CD4-positive, alpha-beta T cell treated with Interleukin-2 at 100 ng/mL for 4 hours (primary cell): ENCODE results near the gene MRPL28.
"Not testable (repeated sequence)": the region's sequence is repeated elsewhere in the genome, so short reads cannot be mapped to it uniquely, and the experiment has no call there.

Experiments
- DNase-seq: peaks from one replicate; pipeline ENCODE4 v3.0.0-alpha.2; 2020; ENCODE audit warnings: low spot score

Gene MRPL28

DNA sequence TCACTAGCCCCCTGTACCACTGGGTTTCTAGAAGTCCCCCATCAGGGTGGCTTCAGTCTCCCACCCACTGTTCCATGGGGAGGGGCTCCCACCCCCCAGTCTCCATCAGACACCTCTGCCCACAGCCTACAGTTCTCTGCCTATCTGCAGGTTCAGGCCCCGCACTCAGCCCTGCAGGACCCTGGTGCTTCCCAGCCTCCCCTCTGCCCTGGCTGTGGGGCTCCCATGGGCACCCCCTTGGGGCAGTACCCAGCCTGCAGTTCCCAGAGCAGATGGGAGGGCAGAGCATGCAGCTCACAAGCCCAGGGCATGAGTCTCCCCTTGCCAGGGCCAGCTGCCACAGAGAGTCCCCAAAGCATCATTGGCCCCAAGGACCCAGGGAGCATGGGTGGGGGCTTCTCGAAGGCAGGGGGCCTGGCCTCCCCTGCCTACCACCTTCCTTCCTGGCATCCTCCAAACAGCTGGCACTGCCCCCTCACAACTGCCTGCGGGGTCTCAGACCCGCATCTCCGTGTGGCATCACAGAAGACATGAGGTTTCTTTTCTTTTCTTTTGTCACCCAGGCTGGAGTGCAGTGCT is 2.8 kb upstream of the MRPL28 start:
- no peak for DNase-seq

DNA sequence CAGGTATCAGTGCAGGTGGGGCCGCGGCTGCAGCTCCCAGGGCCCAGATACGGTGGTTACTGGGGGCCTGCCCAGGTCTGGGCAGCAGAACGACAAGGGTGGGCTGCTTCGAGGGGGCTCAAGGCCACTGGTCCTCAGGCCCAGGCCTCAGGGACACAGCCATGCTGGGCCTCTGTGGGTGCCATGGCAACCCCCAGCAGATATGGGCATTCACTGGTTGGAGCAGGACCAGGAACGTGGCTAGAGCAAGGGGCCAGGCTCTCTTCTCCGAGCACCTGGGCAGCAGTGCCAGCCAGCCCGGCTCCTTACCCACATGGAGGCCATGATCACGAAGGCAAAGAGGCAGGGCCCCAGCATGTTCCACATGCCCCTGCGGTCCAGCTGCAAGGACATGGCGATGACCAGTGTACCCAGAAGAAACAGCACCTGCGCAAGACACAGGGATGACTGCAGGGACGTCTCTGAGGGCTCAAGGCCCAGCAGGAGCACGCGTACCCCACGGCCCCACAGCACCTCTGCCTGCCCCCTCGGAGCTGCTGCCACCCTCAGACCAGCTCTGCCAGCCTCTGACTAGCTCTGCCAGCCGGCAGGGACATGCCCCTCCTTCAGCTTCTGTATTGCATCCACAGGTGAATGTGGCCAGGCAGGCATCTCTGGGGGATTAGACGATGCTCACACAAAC is 2.1 kb upstream of the MRPL28 start:
- DNase-seq = no peak

- DNase-seq = no peak
Measured at GRCh38 chr16:371515-372301, 1.4 kb upstream of the MRPL28 start.

- no peak for DNase-seq
Measured at GRCh38 chr16:370979-371514, 709 bp upstream of the MRPL28 start.

DNA sequence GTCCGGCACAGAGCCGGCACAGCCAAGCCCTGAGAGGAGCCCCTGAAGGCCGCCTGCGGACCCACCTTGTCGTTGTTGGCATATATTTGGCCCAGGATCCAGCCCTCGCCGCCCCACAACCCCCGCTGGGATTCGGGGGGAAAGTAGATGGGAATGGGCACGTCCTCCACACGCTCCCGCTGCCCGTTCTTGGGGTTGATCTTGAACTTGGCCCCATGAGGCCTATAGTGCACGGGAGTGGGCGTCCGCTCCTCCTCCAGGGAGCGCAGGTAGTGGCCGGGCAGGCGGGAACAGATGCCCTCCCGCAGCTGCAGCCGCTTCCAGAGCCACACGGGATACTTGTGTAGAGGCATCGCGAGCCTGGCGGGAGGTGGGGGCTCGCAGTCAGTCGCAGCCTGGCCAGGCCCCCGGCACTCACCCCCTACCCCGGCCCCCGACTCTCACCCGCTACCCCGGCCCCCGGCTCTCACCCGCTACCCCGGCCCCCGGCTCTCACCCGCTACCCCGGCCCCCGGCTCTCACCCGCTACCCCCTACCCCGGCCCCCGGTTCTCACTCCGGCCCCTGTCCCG is 387 bp downstream of the MRPL28 start:
- DNase-seq = no peak

GRCh38 chr16:369275-369865 is 968 bp downstream of the MRPL28 start:
- no peak for DNase-seq

DNA sequence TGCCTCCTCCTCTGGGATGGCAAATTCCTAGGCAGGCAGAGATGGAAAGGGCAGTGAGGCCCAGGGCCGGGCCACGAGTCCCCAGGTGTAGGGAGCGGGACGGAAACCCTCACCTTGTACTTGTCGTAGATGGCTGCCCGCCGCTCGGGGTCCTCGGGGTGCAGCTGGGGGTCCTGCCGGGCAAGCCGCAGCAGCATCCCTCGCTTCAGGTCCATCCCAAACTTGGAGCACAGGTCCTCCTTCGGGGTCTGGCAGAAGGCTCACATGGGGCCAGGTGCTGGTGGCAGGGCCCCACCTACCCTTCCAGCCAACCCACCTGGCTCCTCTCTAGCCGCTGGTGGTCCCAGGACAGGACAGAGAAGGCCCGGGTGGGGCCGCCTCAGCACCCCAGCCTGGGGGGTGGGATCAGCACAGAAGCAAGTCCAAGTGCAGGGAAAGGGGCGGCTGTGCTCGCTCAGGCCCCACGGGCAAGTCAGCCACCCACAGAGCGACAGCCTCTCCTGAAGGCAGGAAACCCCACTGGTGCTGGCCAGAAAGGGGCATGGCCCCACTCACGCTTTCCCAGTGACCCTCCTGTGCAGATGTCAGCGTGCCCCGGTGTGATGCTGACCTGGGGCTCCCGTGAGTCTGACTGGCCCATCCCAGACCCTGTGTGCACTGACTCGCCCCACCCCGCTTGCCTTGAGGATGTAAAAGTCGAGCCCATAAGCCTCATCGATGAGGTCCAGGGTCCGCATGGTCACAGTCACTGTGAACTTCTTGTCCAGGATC is 1.8 kb downstream of the MRPL28 start:
- no peak for DNase-seq

GRCh38 chr16:367333-367903 is 2.9 kb downstream of the MRPL28 start:
- no peak for DNase-seq

- DNase-seq = no peak
Measured at GRCh38 chr16:366476-366875, 3.9 kb downstream of the MRPL28 start.

DNA sequence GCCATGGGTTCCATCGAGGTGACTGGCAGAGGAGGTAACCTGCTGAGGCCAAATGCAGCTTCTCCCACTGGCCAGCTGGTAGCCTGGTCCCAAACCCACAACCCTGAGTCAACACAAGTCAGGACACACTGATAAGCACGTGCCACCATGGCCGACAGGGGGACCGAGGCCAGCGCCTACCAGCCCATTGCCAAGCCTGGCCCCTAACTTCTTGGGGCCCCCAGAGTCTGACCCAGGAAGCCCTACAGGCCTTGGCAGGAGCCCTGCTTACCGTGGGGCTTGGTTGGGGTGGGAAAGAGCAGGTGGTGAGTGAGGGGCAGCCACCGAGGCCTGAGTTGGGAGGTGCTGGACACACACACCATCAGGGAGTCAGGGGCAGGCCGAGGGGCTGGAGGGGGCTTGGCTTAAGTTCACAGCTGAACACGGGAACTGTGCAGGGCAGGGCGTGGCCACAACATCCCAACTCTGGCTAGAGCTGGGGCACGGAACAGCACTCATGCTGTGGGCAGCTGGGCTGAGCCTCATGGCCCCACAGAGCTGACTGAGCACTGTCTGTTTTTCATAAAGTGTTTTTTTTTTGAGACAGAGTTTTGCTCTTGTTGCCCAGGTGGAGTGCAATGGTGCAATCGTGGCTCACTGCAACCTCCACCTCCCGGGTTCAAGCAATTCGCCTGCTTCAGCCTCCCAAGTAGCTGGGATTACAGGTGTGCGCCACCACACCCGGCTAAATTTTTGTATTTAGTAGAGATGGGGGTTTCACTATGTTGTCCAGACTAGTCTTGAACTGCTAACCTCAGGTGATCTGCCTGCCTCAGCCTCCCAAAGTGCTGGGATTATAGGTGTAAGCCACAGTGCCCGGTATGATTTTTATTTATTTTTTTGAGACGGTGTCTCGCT is 5.5 kb downstream of the MRPL28 start:
- DNase-seq = no peak

DNA sequence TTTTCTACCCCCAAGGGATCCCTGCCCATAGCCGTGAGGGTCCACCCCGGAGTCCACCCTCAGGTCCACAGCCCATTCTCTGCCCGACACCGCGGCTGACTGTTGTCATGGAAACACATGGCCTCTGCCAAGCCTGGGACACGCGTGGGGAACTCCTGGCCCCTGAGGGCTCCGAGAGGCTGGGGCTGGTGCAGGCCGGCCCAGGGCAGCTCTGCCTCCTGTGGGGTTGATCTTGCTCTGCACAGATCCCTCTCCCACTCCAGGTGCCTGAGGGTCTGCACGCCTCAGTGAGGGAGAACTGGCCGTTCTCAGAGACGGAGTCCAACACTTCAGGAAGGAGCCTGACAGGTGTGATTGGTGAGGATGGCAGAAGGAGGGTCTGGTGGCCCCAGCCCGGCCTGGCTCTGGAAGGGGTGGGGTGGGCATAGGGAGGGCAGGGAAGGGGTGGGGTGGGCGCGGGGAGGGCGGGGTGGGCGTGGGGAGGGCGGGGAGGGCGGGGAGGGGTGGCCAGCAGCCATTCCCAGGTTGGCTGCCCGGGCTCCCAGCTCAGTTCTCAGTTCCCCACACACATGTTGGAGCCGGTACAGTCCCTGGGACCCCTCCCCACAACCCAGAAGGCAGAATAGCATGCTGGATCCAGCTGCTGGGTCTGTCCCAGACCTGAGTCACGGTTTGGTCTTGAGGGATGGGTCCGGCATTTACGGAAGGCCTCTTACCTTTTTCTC is 6.4 kb downstream of the MRPL28 start:
- DNase-seq = no peak

GRCh38 chr16:363110-363765 is 7.1 kb downstream of the MRPL28 start:
- no peak for DNase-seq

DNA sequence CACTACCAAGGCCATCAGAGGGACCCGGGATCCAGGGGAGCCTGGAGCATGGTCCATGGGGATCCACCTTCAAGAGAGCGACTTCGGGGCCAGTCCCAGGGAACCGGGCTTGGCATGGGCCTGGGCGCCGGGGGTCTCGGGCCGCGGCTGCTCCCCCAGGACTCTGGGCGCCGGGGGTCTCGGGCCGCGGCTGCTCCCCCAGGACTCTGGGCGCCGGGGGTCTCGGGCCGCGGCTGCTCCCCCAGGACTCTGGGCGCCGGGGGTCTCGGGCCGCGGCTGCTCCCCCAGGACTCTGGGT is 7.7 kb downstream of the MRPL28 start:
- not testable (repeated sequence) for DNase-seq

GRCh38 chr16:361872-362701 is 8.3 kb downstream of the MRPL28 start:
- DNase-seq = peak; percentile 78

GRCh38 chr16:361341-361871 is 8.9 kb downstream of the MRPL28 start:
- DNase-seq = no peak

GRCh38 chr16:360698-361336 is 9.5 kb downstream of the MRPL28 start:
- no peak for DNase-seq
